Erythroblast (primary cell): ENCODE results near the gene PSMD11.

Experiments
- GATA1 ChIP-seq: IDR thresholded peaks from 2 replicates; pipeline ENCODE4 v1.6.1; 2011; ENCODE audit warnings: low read depth, mild to moderate bottlenecking, control low read depth, low read length, moderate library complexity
- POLR2A ChIP-seq: IDR thresholded peaks from 2 replicates; pipeline ENCODE4 v1.6.1; 2011; ENCODE audit warnings: mild to moderate bottlenecking, low read length

DNA sequence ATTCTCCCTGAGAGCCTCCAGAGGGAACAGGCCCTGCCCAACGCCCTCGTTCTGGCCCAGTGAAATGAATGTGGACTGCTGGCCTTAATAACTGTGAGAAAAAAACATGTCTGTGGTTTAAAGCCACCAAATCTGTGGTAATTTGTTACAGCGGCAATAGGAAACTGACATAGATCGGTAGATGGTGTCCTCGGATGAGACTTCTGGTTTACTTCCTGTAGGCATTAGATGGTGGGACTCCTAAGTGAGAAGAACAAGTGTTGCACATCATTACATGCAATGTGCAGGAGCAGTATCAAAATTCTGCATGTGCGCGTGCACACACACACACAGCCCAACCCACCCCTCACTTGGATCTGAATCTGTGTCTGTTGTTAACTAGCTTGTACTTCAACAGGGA, 84.5 kb downstream of the PSMD11 start:
- TF ChIP-seq POLR2A (no peak), GATA1 (no peak)
